Liver (tissue), 9 donors: Measurements from ENCODE around the gene NDUFA12. TPM values are rescaled to one million over a fixed set of nuclear protein-coding genes. Genes with fewer than 3 reads are reported as not detected.

Source experiments
- DNase-seq: peaks from one replicate; pipeline ENCODE4 v3.0.0-alpha.2; 2017; ENCODE audit warnings: low spot score
- H3K27ac ChIP-seq, 2 donors: one replicate each; pipeline ENCODE4 v1.7.0; 2013; ENCODE audit warnings: inconsistent platforms in 2 of 2, low read length in 2 of 2, control low read depth in 1 of 2, low read depth in 1 of 2, mild to moderate bottlenecking in 1 of 2
- H3K27me3 ChIP-seq, 4 donors: one replicate each; pipeline versions ENCODE4 v1.6.1 to v1.7.0; 2013; ENCODE audit warnings: low read length in 3 of 4, inconsistent platforms in 1 of 4, mild to moderate bottlenecking in 1 of 4, moderate library complexity in 1 of 4; ENCODE audit not compliant: control insufficient read depth in 4 of 4, insufficient read depth in 4 of 4
- H3K36me3 ChIP-seq, 4 donors: one replicate each; pipeline versions ENCODE4 v1.6.1 to v1.7.0; 2013; ENCODE audit warnings: low read length in 3 of 4, mild to moderate bottlenecking in 3 of 4, low read depth in 1 of 4, moderate library complexity in 1 of 4; ENCODE audit not compliant: control insufficient read depth in 4 of 4, insufficient read depth in 3 of 4
- H3K4me1 ChIP-seq, 4 donors: one replicate each; pipeline versions ENCODE4 v1.6.1 to v1.7.0; 2013; ENCODE audit warnings: low read length in 3 of 4, mild to moderate bottlenecking in 3 of 4, moderate library complexity in 1 of 4; ENCODE audit not compliant: control insufficient read depth in 4 of 4, insufficient read depth in 4 of 4
- H3K4me3 ChIP-seq, 3 donors: one replicate each; pipeline versions ENCODE4 v1.6.1 to v1.7.0; 2013; ENCODE audit warnings: low read length in 3 of 3, control low read depth in 1 of 3, low read depth in 1 of 3, mild to moderate bottlenecking in 1 of 3
- H3K9ac ChIP-seq, 2 donors: one replicate each; pipeline ENCODE4 v1.7.0; 2013; ENCODE audit warnings: low read length in 2 of 2, mild to moderate bottlenecking in 2 of 2, moderate library complexity in 2 of 2, control low read depth in 1 of 2, low read depth in 1 of 2
- H3K9me3 ChIP-seq, 4 donors: one replicate each; pipeline versions ENCODE4 v1.6.1 to v1.7.0; 2013; ENCODE audit warnings: low read length in 3 of 4; ENCODE audit not compliant: control insufficient read depth in 4 of 4
- CTCF ChIP-seq: fragments of 150-350 bp; IDR thresholded peaks from 2 replicates; pipeline ENCODE4 v1.5.1; 2017; ENCODE audit warnings: improper control_type of control experiment, low read depth, low read length; ENCODE audit not compliant: missing input control
- EGR1 ChIP-seq, 2 donors: IDR thresholded peaks; 2 replicates each; pipeline ENCODE4 v1.6.1; 2016 to 2018; ENCODE audit warnings: antibody characterized with exemption in 2 of 2, low read depth in 2 of 2
- FOXA1 ChIP-seq: IDR thresholded peaks from 2 replicates; pipeline ENCODE4 v1.6.1; 2016; ENCODE audit warnings: antibody characterized with exemption
- FOXA2 ChIP-seq: IDR thresholded peaks from 2 replicates; pipeline ENCODE4 v1.6.1; 2016; ENCODE audit warnings: antibody characterized with exemption
- GABPA ChIP-seq, 2 donors: IDR thresholded peaks in 1 of 2; conservative IDR thresholded peaks in 1 of 2; 2 replicates each; pipeline ENCODE4 v1.6.1; 2016; ENCODE audit warnings: antibody characterized with exemption in 2 of 2, mild to moderate bottlenecking in 1 of 2, moderate library complexity in 1 of 2
- HNF4A ChIP-seq, 2 donors: conservative IDR thresholded peaks; 2 replicates each; pipeline ENCODE4 v1.6.1; 2016; ENCODE audit warnings: antibody characterized with exemption in 2 of 2, mild to moderate bottlenecking in 2 of 2
- HNF4G ChIP-seq: IDR thresholded peaks from 2 replicates; pipeline ENCODE4 v1.6.1; 2016; ENCODE audit warnings: antibody characterized with exemption
- JUND ChIP-seq, 2 donors: IDR thresholded peaks; 2 replicates each; pipeline ENCODE4 v1.6.1; 2016; ENCODE audit warnings: antibody characterized with exemption in 2 of 2
- MAX ChIP-seq: IDR thresholded peaks from 2 replicates; pipeline ENCODE4 v1.6.1; 2016; ENCODE audit warnings: antibody characterized with exemption
- NR2F2 ChIP-seq: IDR thresholded peaks from 2 replicates; pipeline ENCODE4 v1.6.1; 2016; ENCODE audit warnings: antibody characterized with exemption
- RAD21 ChIP-seq, 2 donors: IDR thresholded peaks; 2 replicates each; pipeline ENCODE4 v1.6.1; 2016; ENCODE audit warnings: antibody characterized with exemption in 2 of 2, mild to moderate bottlenecking in 2 of 2
- REST ChIP-seq: IDR thresholded peaks from 2 replicates; pipeline ENCODE4 v1.6.1; 2016; ENCODE audit warnings: antibody characterized with exemption, mild to moderate bottlenecking
- RXRA ChIP-seq, 2 donors: IDR thresholded peaks; 2 replicates each; pipeline ENCODE4 v1.6.1; 2017 to 2018; ENCODE audit warnings: antibody characterized with exemption in 2 of 2, mild to moderate bottlenecking in 1 of 2
- TAF1 ChIP-seq: conservative IDR thresholded peaks from 2 replicates; pipeline ENCODE4 v1.6.1; 2016; ENCODE audit warnings: antibody characterized with exemption, mild to moderate bottlenecking
- YY1 ChIP-seq: IDR thresholded peaks from 2 replicates; pipeline ENCODE4 v1.6.1; 2016; ENCODE audit warnings: antibody characterized with exemption, mild to moderate bottlenecking
- WGBS: extraction: QIAGEN DNeasy Blood & Tissue Kit; methylation state at CpG from one replicate; pipeline ENCODE4 v1.1.7; 2013; 5-methylcytosine and 5-hydroxymethylcytosine counted together
- polyA plus RNA-seq, 2 donors: library from polyadenylated mRNA; stranded (reverse) in 1 of 2; unstranded in 1 of 2; fragments of 200-250 nt in 1 of 2; fragments of >200 nt in 1 of 2; fragmentation: Nextera tagmentation in 1 of 2; extraction: Ambion mirVana in 1 of 2; gene quantifications; one replicate each; pipeline versions ENCODE4 v1.2.1 to v1.2.3, GENCODE V29; 2013 to 2015
- total RNA-seq, 2 donors: library from RNA; depleted of rRNA; stranded (reverse); fragments of >200 nt; gene quantifications; one replicate each; pipeline ENCODE4 v1.2.3, GENCODE V29; 2014
- TF ChIP-seq, protein P1 (sequence below): IDR thresholded peaks from 2 replicates; pipeline ENCODE4 v1.6.1; 2016; ENCODE audit warnings: antibody characterized with exemption
- donor health status: healthy.
- donor health status: healthy.
- donor health status: healthy.
- donor health status: healthy.
- donor health status: healthy.

The NDUFA12 gene
- total and polyA plus RNA-seq, 4 donors: 34.8 to 91.8 (median 57.4) TPM

DNA sequence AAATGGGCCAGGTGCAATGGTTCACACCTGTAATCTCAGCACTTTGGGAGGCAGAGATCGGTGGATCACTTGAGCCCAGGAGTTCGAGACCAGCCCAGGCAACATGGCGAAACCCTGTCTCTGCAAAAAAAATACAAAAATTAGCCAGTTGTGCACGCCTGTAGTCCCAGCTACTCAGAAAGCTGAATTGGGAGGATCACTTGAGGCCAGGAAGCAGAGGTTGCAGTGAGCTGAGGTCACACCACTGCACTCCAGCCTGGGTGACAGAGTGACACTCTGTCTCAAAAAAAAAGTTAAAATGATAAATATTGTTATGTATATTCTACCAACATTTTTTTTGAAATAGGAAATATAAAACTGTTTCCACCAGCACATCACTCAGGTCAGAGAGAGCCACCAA lies 64.9 kb downstream of the NDUFA12 start:
- H3K4me1 ChIP-seq: peaks cover 0 to 1% (median 0%) of the 10 kb centered on the region in 4 donors
- no peak overlapping the region for H3K27ac ChIP-seq
- H3K36me3 ChIP-seq: no peaks in the 10 kb centered on the region
- H3K27me3 ChIP-seq: no peaks in the 10 kb centered on the region
- H3K9ac ChIP-seq: no peak overlapping the region
- no peak overlapping the region for H3K4me3 ChIP-seq
- TF ChIP-seq EGR1 (IDR thresholded peaks at IDR 0.05; ENCODE audit: low read depth in 2 of 2) (no peak), FOXA1 (no peak), REST (no peak), YY1 (no peak), MAX (no peak), RXRA (IDR thresholded peaks at IDR 0.05) (no peak), HNF4A (conservative IDR thresholded peaks at IDR 0.05) (no peak), RAD21 (IDR thresholded peaks at IDR 0.05) (no peak), TAF1 (no peak), JUND (IDR thresholded peaks at IDR 0.05) (no peak), NR2F2 (no peak), HNF4G (no peak), FOXA2 (no peak), GABPA (IDR thresholded peaks at IDR 0.05 in 1 of 2, conservative IDR thresholded peaks at IDR 0.05 in 1 of 2) (no peak), CTCF (no peak)
- TF ChIP-seq, protein P1, sequence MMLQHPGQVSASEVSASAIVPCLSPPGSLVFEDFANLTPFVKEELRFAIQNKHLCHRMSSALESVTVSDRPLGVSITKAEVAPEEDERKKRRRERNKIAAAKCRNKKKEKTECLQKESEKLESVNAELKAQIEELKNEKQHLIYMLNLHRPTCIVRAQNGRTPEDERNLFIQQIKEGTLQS: no peak
- WGBS: 93% methylated on average over 4 of the region's 4 CpGs
- H3K9me3 ChIP-seq: no peaks in the 10 kb centered on the region
- DNase-seq: no peak

GRCh38 chr12:94930772-94931171 lies 72.7 kb downstream of the NDUFA12 start:
- no peak for DNase-seq
- WGBS: 92% methylated on average over 2 of the region's 2 CpGs

More at GRCh38 chr12:94930772-94931171, 72.7 kb downstream of the NDUFA12 start:
- Histone ChIP-seq H3K4me1 (peaks cover 5 to 13% (median 11%) of the 10 kb centered on the region in 4 donors), H3K27ac (no peak overlapping the region), H3K36me3 (no peaks in the 10 kb centered on the region), H3K4me3 (no peak overlapping the region), H3K9ac (no peak overlapping the region), H3K27me3 (no peaks in the 10 kb centered on the region), H3K9me3 (no peaks in the 10 kb centered on the region)
- TF ChIP-seq YY1 (no peak), RAD21 (IDR thresholded peaks at IDR 0.05) (no peak), FOXA2 (no peak), REST (no peak), TAF1 (no peak), FOXA1 (no peak), CTCF (no peak)
